GM21825 (cell line): ENCODE data around the gene ANGEL1.
A peak's percentile ranks its signal among the peaks of the same experiment; 100 is the strongest.

Source experiments
- ATAC-seq: cut with Tn5 transposase; IDR thresholded peaks from one replicate; pipeline ENCODE4 v1.9.1; 2021; ENCODE audit warnings: mild to moderate bottlenecking, moderate library complexity; ENCODE audit not compliant: unreplicated experiment

ANGEL1 gene

GRCh38 chr14:76812422-76813383 lies at the start of gene ANGEL1:
Gene ANGEL1 (minus strand): TSS chr14:76812882. CDS start chr14:76812827, 55 bp downstream.
- ATAC-seq, result peak; percentile 77

- no peak for ATAC-seq
Observed at GRCh38 chr14:76861574-76862255, 49.0 kb upstream of the ANGEL1 start.

- no peak for ATAC-seq
Observed at GRCh38 chr14:76856769-76857168, 44.1 kb upstream of the ANGEL1 start.

- no peak for ATAC-seq
Observed at GRCh38 chr14:76855066-76855465, 42.4 kb upstream of the ANGEL1 start.

GRCh38 chr14:76848879-76849278 lies 36.2 kb upstream of the ANGEL1 start:
- no peak for ATAC-seq

- no peak for ATAC-seq
Observed at GRCh38 chr14:76846331-76847047, 33.8 kb upstream of the ANGEL1 start.

- ATAC-seq, result no peak
Observed at GRCh38 chr14:76844223-76844622, 31.5 kb upstream of the ANGEL1 start.

- ATAC-seq, result no peak
Observed at GRCh38 chr14:76842414-76842813, 29.7 kb upstream of the ANGEL1 start.

- no peak for ATAC-seq
Observed at GRCh38 chr14:76837524-76837923, 24.8 kb upstream of the ANGEL1 start.

- ATAC-seq, result no peak
Observed at GRCh38 chr14:76836029-76836630, 23.4 kb upstream of the ANGEL1 start.

- no peak for ATAC-seq
Observed at GRCh38 chr14:76834241-76834661, 21.6 kb upstream of the ANGEL1 start.

- ATAC-seq, result no peak
Observed at GRCh38 chr14:76833011-76833410, 20.3 kb upstream of the ANGEL1 start.

- ATAC-seq, result no peak
Observed at GRCh38 chr14:76832503-76832988, 19.9 kb upstream of the ANGEL1 start.

GRCh38 chr14:76830556-76830955 lies 17.9 kb upstream of the ANGEL1 start:
- no peak for ATAC-seq

- ATAC-seq, result no peak
Observed at GRCh38 chr14:76829650-76830421, 17.2 kb upstream of the ANGEL1 start.

- ATAC-seq, result no peak
Observed at GRCh38 chr14:76829013-76829365, 16.3 kb upstream of the ANGEL1 start.

GRCh38 chr14:76828339-76829012 lies 15.8 kb upstream of the ANGEL1 start:
- ATAC-seq, result no peak

GRCh38 chr14:76827696-76828296 lies 15.1 kb upstream of the ANGEL1 start:
- no peak for ATAC-seq

- no peak for ATAC-seq
Observed at GRCh38 chr14:76826122-76826521, 13.4 kb upstream of the ANGEL1 start, which contains the start of gene LRRC74A. Gene LRRC74A (plus strand): TSS chr14:76826408. CDS start chr14:76826698, 290 bp downstream.
